SIG-M5 (cell line): Measurements from ENCODE around the gene CENATAC.
"Not testable (repeated sequence)": the region's sequence is repeated elsewhere in the genome, so short reads cannot be mapped to it uniquely, and the experiment has no call there.

Experiments
- DNase-seq: peaks from one replicate; lab custom pipeline; 2025; lab: John Stamatoyannopoulos, UW

Gene CENATAC

GRCh38 chr11:119054418-119054817 is 56.5 kb downstream of the CENATAC start:
- no peak for DNase-seq

GRCh38 chr11:119055901-119056300 is 58.0 kb downstream of the CENATAC start:
- DNase-seq = no peak

GRCh38 chr11:119056421-119056999 is 58.6 kb downstream of the CENATAC start:
- DNase-seq = no peak

GRCh38 chr11:119057000-119057769 is 59.2 kb downstream of the CENATAC start, which contains the start of gene HYOU1:
Gene HYOU1 (minus strand): TSS chr11:119057205. CDS start chr11:119056160, 1,045 bp downstream.
- DNase-seq = peak; percentile 35

GRCh38 chr11:119059128-119059527 is 61.2 kb downstream of the CENATAC start:
- not testable (repeated sequence) for DNase-seq

- no peak for DNase-seq
Observed at GRCh38 chr11:119061256-119061655, 63.3 kb downstream of the CENATAC start.

- DNase-seq = no peak
Observed at GRCh38 chr11:119062779-119063178, 64.8 kb downstream of the CENATAC start.

- DNase-seq = no peak
Observed at GRCh38 chr11:119065369-119065768, 67.4 kb downstream of the CENATAC start.
